NCI-H345 treated with DMSO at 0.1 percent for 48 hours (cell line): ENCODE results near the gene PRR5L.
"Not testable (repeated sequence)": the region's sequence is repeated elsewhere in the genome, so short reads cannot be mapped to it uniquely, and the experiment has no call there.

Experiments used
- DNase-seq: peaks from one replicate; lab custom pipeline; 2025; ENCODE audit not compliant: unreplicated experiment; lab: John Stamatoyannopoulos, UW

The PRR5L gene

GRCh38 chr11:36454941-36455631 lies 159.0 kb downstream of the PRR5L start:
- peak; percentile 90 for DNase-seq

GRCh38 chr11:36455658-36456111 lies 159.6 kb downstream of the PRR5L start:
- DNase-seq = no peak

GRCh38 chr11:36456156-36456555 lies 160.1 kb downstream of the PRR5L start:
- no peak for DNase-seq

GRCh38 chr11:36458129-36458915 lies 162.2 kb downstream of the PRR5L start:
- no peak for DNase-seq

- DNase-seq = no peak
These were observed 163.0 kb downstream of the PRR5L start for GRCh38 chr11:36459046-36459445.

GRCh38 chr11:36460220-36460619 lies 164.1 kb downstream of the PRR5L start:
- DNase-seq = no peak

- no peak for DNase-seq
These were observed 166.2 kb downstream of the PRR5L start for GRCh38 chr11:36462321-36462720.

GRCh38 chr11:36463781-36464180 lies 167.7 kb downstream of the PRR5L start:
- DNase-seq = no peak

- no peak for DNase-seq
These were observed 168.6 kb downstream of the PRR5L start for GRCh38 chr11:36464720-36465119.

GRCh38 chr11:36465449-36466163 lies 169.5 kb downstream of the PRR5L start:
- no peak for DNase-seq

- DNase-seq = no peak
These were observed 170.9 kb downstream of the PRR5L start for GRCh38 chr11:36467012-36467411.

- DNase-seq = no peak
These were observed 171.8 kb downstream of the PRR5L start for GRCh38 chr11:36467916-36468315.

- DNase-seq = no peak
These were observed 173.0 kb downstream of the PRR5L start for GRCh38 chr11:36469063-36469462.

- no peak for DNase-seq
These were observed 174.1 kb downstream of the PRR5L start for GRCh38 chr11:36469881-36470802.

GRCh38 chr11:36471577-36471976 lies 175.5 kb downstream of the PRR5L start:
- DNase-seq = no peak

- no peak for DNase-seq
These were observed 179.1 kb downstream of the PRR5L start for GRCh38 chr11:36475192-36475591.

GRCh38 chr11:36478700-36479329 lies 182.7 kb downstream of the PRR5L start:
- peak; percentile 18 for DNase-seq

- no peak for DNase-seq
These were observed 184.7 kb downstream of the PRR5L start for GRCh38 chr11:36480833-36481232.

- not testable (repeated sequence) for DNase-seq
These were observed 187.0 kb downstream of the PRR5L start for GRCh38 chr11:36483042-36483441.

- no peak for DNase-seq
These were observed 189.4 kb downstream of the PRR5L start for GRCh38 chr11:36485298-36486002.
